ENCODE data around the gene FRMD4A.

GRCh38 chr10:13792006-13792405, 538.7 kb downstream of the FRMD4A start:
- no peak for TF ChIP-seq CTCF (IDR thresholded peaks at IDR 0.05)
- no peak for TF ChIP-seq EZH2phosphoT487 (IDR thresholded peaks at IDR 0.05)

All from neural progenitor cell (in vitro differentiated cells).